ENCODE data around the gene LOX.

- no peak for TF ChIP-seq CEBPB (IDR thresholded peaks at IDR 0.05)
- no peak for TF ChIP-seq EP300 (IDR thresholded peaks at IDR 0.05; ENCODE audit: borderline replicate concordance)
- no peak for TF ChIP-seq TAF1 (IDR thresholded peaks at IDR 0.05; ENCODE audit: low read depth)
- no peak for TF ChIP-seq EGR1 (IDR thresholded peaks at IDR 0.05)
- no peak for TF ChIP-seq CREB1 (IDR thresholded peaks at IDR 0.05; ENCODE audit: low read depth)
- TF ChIP-seq TEAD4 (IDR thresholded peaks at IDR 0.05), result no peak
- no peak for TF ChIP-seq USF1 (IDR thresholded peaks at IDR 0.05)
- no peak for TF ChIP-seq RAD21 (IDR thresholded peaks at IDR 0.05; ENCODE audit: low read depth)
- no peak for TF ChIP-seq YY1 (IDR thresholded peaks at IDR 0.05; ENCODE audit: low read depth)
- no peak for TF ChIP-seq TCF12 (IDR thresholded peaks at IDR 0.05; ENCODE audit: low read depth)
- no peak for TF ChIP-seq ZBTB7A (IDR thresholded peaks at IDR 0.05; ENCODE audit: low read depth)
Observed at GRCh38 chr5:122014236-122014935, 63.7 kb downstream of the LOX start.
